Activated CD8-positive, alpha-beta T cell treated with anti-CD3 and anti-CD28 coated beads, Interleukin-2, amount 10 ng/mL, durations not matched to agents 7 days and 5 days (primary cell): ENCODE data around the gene CIBAR2. TPM values are rescaled to one million over a fixed set of nuclear protein-coding genes. Genes with fewer than 3 reads are reported as not detected.
"Not testable (repeated sequence)": the region's sequence is repeated elsewhere in the genome, so short reads cannot be mapped to it uniquely, and the experiment has no call there.

Experiments used
- ATAC-seq: fragments of 150-1000 bp; cut with Tn5 transposase; one replicate; pipeline ENCODE4 v1.10.0; 2021; ENCODE audit warnings: moderate library complexity
- CTCF ChIA-PET: fragments of 350-600 bp; sonication (Branson Sonifier 250); formaldehyde crosslinking; loops from one replicate; lab custom pipeline; 2021; ENCODE audit warnings: antibody characterized with exemption; lab: Charles Lee
- POLR2A ChIA-PET: fragments of 350-600 bp; sonication (Branson Sonifier 250); formaldehyde crosslinking; loops from one replicate; lab custom pipeline; 2021; ENCODE audit warnings: antibody characterized with exemption; lab: Charles Lee
- DNase-seq: peaks from one replicate; pipeline ENCODE4 v3.0.0-alpha.2; 2020
- H3K27ac Mint-ChIP-seq: one replicate; pipeline ENCODE4 v1.8.0; 2021; ENCODE audit warnings: mild to moderate bottlenecking, mixed read lengths
- H3K27me3 Mint-ChIP-seq: one replicate; pipeline ENCODE4 v1.8.0; 2021; ENCODE audit warnings: low read depth, mixed read lengths
- H3K36me3 Mint-ChIP-seq: one replicate; pipeline ENCODE4 v1.8.0; 2021; ENCODE audit warnings: low read depth, mixed read lengths
- H3K4me1 Mint-ChIP-seq: one replicate; pipeline ENCODE4 v1.8.0; 2021; ENCODE audit warnings: low read depth, mixed read lengths
- H3K4me3 Mint-ChIP-seq: one replicate; pipeline ENCODE4 v1.8.0; 2021; ENCODE audit warnings: mild to moderate bottlenecking, mixed read lengths
- H3K9me3 Mint-ChIP-seq: one replicate; pipeline ENCODE4 v1.8.0; 2022; ENCODE audit warnings: mixed read lengths; ENCODE audit not compliant: insufficient read depth
- total RNA-seq, 2 experiments: library from RNA; stranded (reverse); gene quantifications; one replicate each; pipeline ENCODE4 v1.2.3, GENCODE V29; 2021

The CIBAR2 gene
- total RNA-seq, 2 experiments from 2014 or later, result not detected

- no peak for ATAC-seq
- no peak overlapping the region for H3K27ac Mint-ChIP-seq
- H3K4me1 Mint-ChIP-seq, result no peaks in the 10 kb centered on the region
- H3K27me3 Mint-ChIP-seq, result no peaks in the 10 kb centered on the region
- no peaks in the 10 kb centered on the region for H3K36me3 Mint-ChIP-seq
- H3K9me3 Mint-ChIP-seq, result no peaks in the 10 kb centered on the region
- ChIA-PET CTCF (interaction anchor here (4.1 kb wide), 1 partner anchor 10 kb away, joined by 18 read pairs; no protein-coding TSS in a partner anchor), POLR2A (no interaction called here)
- H3K4me3 Mint-ChIP-seq, result no peak overlapping the region
- no peak for DNase-seq
These were observed 12.5 kb upstream of the CIBAR2 start for GRCh38 chr16:85124636-85125346.

DNA sequence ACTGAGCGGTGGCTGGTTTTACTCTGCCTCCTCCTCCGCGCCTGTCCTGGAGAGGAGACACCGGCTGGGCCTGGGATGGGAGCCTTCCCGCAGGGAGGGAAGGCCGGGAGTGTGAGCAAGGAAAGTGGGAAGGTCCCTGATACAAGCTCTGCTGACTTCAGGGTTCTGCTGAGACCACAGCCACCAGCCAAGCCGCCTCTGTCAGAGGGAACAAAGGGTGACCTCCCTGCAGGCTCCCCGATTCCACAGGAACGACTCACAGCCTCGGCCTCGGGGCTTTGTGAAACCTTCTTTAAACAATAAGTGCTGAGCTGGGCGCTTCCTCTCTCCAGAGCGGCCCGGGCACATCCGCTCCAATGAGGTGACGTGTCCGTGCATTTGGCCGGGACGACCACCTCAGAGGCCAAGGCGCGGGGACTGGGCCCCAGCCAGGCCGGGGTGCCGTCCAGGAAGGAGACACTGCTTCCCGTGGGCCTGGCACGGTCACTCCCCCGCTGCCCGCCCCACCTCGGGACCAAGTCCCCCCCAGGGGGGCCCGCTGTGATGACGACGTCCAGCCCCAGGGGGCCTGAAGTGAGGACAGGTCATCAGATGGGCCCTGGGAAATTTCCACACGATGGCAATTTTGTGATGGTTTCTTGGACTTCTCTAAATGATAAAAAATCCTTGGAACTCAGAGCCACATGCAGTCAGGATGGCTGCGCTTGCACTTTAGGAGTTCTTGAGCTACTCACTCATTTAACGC, 11.8 kb upstream of the CIBAR2 start:
- ATAC-seq (no peak), DNase-seq (no peak)
- H3K27ac Mint-ChIP-seq, result no peak overlapping the region
- ChIA-PET CTCF (interaction anchor here (4.1 kb wide), 1 partner anchor 9 kb away, joined by 18 read pairs; no protein-coding TSS in a partner anchor), POLR2A (no interaction called here)
- no peak overlapping the region for H3K4me3 Mint-ChIP-seq
- H3K4me1 Mint-ChIP-seq, result no peaks in the 10 kb centered on the region
- no peaks in the 10 kb centered on the region for H3K36me3 Mint-ChIP-seq
- H3K27me3 Mint-ChIP-seq, result no peaks in the 10 kb centered on the region
- no peaks in the 10 kb centered on the region for H3K9me3 Mint-ChIP-seq

DNA sequence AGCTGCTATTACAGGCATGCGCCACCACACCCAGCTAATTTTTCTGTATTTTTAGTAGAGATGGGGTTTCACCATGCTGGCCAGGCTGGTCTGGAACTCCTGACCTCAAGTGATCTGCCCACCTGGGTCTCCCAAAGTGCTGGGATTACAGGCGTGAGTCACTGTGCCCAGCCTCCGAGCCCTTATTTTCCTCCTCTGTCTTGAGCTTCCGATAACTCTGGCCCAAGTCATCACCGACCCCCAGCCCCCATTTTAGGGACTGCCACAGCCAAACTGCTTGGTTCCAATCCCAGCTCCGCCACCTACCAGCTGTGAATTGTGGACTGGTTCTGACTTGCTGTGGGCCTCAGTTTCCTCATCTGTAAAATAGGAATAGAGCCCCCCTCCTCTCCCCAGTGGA, 11.2 kb upstream of the CIBAR2 start:
- H3K9me3 Mint-ChIP-seq, H3K4me3 Mint-ChIP-seq, POLR2A ChIA-PET, H3K27ac Mint-ChIP-seq, DNase-seq, ATAC-seq, H3K27me3 Mint-ChIP-seq, H3K36me3 Mint-ChIP-seq, H3K4me1 Mint-ChIP-seq: not testable (repeated sequence)
- CTCF ChIA-PET, result interaction anchor here (4.1 kb wide), 1 partner anchor 9 kb away, joined by 18 read pairs; no protein-coding TSS in a partner anchor

DNA sequence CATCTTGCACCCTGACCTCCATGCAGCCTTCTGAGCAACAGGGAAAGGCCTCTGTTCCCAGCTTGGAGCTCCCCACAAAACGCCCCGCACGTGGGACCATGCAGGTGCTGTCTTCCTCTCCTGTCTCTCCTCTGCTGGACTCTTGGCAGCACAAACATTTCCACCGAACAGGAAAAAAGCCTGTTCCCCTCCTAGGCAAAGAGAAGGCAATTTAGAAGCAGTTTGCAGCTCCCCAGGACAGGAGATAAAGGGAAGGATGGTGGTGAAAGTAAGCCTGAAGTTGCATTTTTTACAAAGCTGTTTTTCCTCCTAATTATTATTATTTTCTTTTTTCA, 7.7 kb upstream of the CIBAR2 start:
- Mint-ChIP-seq H3K9me3 (no peaks in the 10 kb centered on the region), H3K36me3 (no peaks in the 10 kb centered on the region), H3K27ac (no peak overlapping the region), H3K27me3 (no peaks in the 10 kb centered on the region), H3K4me1 (peaks cover 9% of the 10 kb centered on the region), H3K4me3 (no peak overlapping the region)
- ATAC-seq, result no peak
- ChIA-PET CTCF (no interaction called here), POLR2A (no interaction called here)
- DNase-seq, result no peak

DNA sequence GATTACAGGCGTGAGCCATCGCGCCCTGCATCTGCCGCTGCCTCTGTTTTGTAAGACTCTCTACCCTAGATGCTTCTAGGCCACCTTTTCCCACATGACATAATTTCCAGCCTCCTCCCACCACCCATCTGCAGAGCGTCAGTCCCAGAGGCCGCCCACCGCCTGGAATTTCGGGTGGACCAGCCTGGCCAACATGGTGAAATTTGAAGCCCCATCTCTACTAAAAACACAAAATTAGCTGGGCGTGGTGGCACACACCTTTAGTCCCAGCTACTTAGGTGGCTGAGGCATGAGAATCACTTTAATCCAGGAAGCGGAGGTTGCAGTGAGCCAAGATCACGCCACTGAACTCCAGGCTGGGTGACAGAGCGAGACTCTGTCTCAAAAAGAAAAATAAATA, 5.1 kb upstream of the CIBAR2 start:
- no peaks in the 10 kb centered on the region for H3K27me3 Mint-ChIP-seq
- no peaks in the 10 kb centered on the region for H3K36me3 Mint-ChIP-seq
- no peaks in the 10 kb centered on the region for H3K9me3 Mint-ChIP-seq
- ChIA-PET POLR2A (no interaction called here), CTCF (no interaction called here)
- H3K4me3 Mint-ChIP-seq, result no peak overlapping the region
- ATAC-seq (no peak), DNase-seq (no peak)
- peaks cover 13% of the 10 kb centered on the region for H3K4me1 Mint-ChIP-seq
- H3K27ac Mint-ChIP-seq, result peak overlapping the region; percentile 43

- peak; percentile 89 for DNase-seq
- POLR2A ChIA-PET, result no interaction called here
- CTCF ChIA-PET, result interaction anchor here (0.7 to 1.7 kb wide), 30 partner anchors 10 to 478 kb away, joined by 3 to 39 read pairs (median 4); no protein-coding TSS in a partner anchor
- peaks cover 13% of the 10 kb centered on the region for H3K4me1 Mint-ChIP-seq
- peak overlapping the region; percentile 91 for H3K27ac Mint-ChIP-seq
- H3K36me3 Mint-ChIP-seq, result no peaks in the 10 kb centered on the region
- peak; percentile 93 for ATAC-seq
- H3K4me3 Mint-ChIP-seq, result peak overlapping the region; percentile 68
- no peaks in the 10 kb centered on the region for H3K27me3 Mint-ChIP-seq
- no peaks in the 10 kb centered on the region for H3K9me3 Mint-ChIP-seq
These were observed 2.8 kb upstream of the CIBAR2 start for GRCh38 chr16:85114909-85115567.

- ChIA-PET CTCF (interaction anchor here (1.5 kb wide), 3 partner anchors 9 to 127 kb away, joined by 6 to 39 read pairs (median 18); no protein-coding TSS in a partner anchor), POLR2A (no interaction called here)
- DNase-seq (no peak), ATAC-seq (no peak)
- no peaks in the 10 kb centered on the region for H3K9me3 Mint-ChIP-seq
- H3K4me3 Mint-ChIP-seq, result no peak overlapping the region
- H3K27ac Mint-ChIP-seq, result no peak overlapping the region
- no peaks in the 10 kb centered on the region for H3K36me3 Mint-ChIP-seq
- H3K4me1 Mint-ChIP-seq, result peaks cover 13% of the 10 kb centered on the region
- no peaks in the 10 kb centered on the region for H3K27me3 Mint-ChIP-seq
These were observed 1.6 kb upstream of the CIBAR2 start for GRCh38 chr16:85113913-85114312.

GRCh38 chr16:85113168-85113733, 979 bp upstream of the CIBAR2 start:
- ATAC-seq (no peak), DNase-seq (no peak)
- H3K4me3 Mint-ChIP-seq, result no peak overlapping the region
- H3K4me1 Mint-ChIP-seq, result peaks cover 13% of the 10 kb centered on the region
- H3K27ac Mint-ChIP-seq, result no peak overlapping the region
- ChIA-PET POLR2A (no interaction called here), CTCF (interaction anchor here (1.2 to 1.5 kb wide), 2 partner anchors 9 to 132 kb away, joined by 3 to 6 read pairs; no protein-coding TSS in a partner anchor)
- H3K9me3 Mint-ChIP-seq, result no peaks in the 10 kb centered on the region
- no peaks in the 10 kb centered on the region for H3K36me3 Mint-ChIP-seq
- no peaks in the 10 kb centered on the region for H3K27me3 Mint-ChIP-seq

GRCh38 chr16:85111184-85111583, 1.1 kb downstream of the CIBAR2 start:
- ATAC-seq, result no peak
- Mint-ChIP-seq H3K27ac (no peak overlapping the region), H3K4me3 (no peak overlapping the region), H3K4me1 (peaks cover 10% of the 10 kb centered on the region), H3K27me3 (no peaks in the 10 kb centered on the region), H3K36me3 (no peaks in the 10 kb centered on the region), H3K9me3 (no peaks in the 10 kb centered on the region)
- no peak for DNase-seq
- CTCF ChIA-PET, result no interaction called here
- POLR2A ChIA-PET, result no interaction called here

GRCh38 chr16:85110105-85110504, 2.2 kb downstream of the CIBAR2 start:
- no peaks in the 10 kb centered on the region for H3K36me3 Mint-ChIP-seq
- CTCF ChIA-PET, result no interaction called here
- DNase-seq (no peak), ATAC-seq (no peak)
- H3K9me3 Mint-ChIP-seq, result no peaks in the 10 kb centered on the region
- H3K4me1 Mint-ChIP-seq, result peaks cover 14% of the 10 kb centered on the region
- H3K4me3 Mint-ChIP-seq, result no peak overlapping the region
- H3K27me3 Mint-ChIP-seq, result no peaks in the 10 kb centered on the region
- POLR2A ChIA-PET, result no interaction called here
- no peak overlapping the region for H3K27ac Mint-ChIP-seq

- ChIA-PET POLR2A (no interaction called here), CTCF (no interaction called here)
These were observed 4.7 kb downstream of the CIBAR2 start for GRCh38 chr16:85107532-85107931.

More at GRCh38 chr16:85107532-85107931, 4.7 kb downstream of the CIBAR2 start:
- no peak overlapping the region for H3K27ac Mint-ChIP-seq
- no peaks in the 10 kb centered on the region for H3K36me3 Mint-ChIP-seq
- no peak for ATAC-seq
- peaks cover 33% of the 10 kb centered on the region for H3K4me1 Mint-ChIP-seq
- DNase-seq, result no peak
- no peaks in the 10 kb centered on the region for H3K9me3 Mint-ChIP-seq
- H3K4me3 Mint-ChIP-seq, result no peak overlapping the region
- H3K27me3 Mint-ChIP-seq, result peaks cover 2% of the 10 kb centered on the region
